ENCODE measurements around the gene MRFAP1. TPM values are rescaled to one million over a fixed set of nuclear protein-coding genes. Genes with fewer than 3 reads are reported as not detected.

The MRFAP1 gene
- total RNA-seq, 2 experiments from 2014 or later, result 91.3 to 107 TPM

- no peaks in the 10 kb centered on the region for H3K27me3 Mint-ChIP-seq
- H3K36me3 Mint-ChIP-seq (ENCODE audit: low read depth), result peaks cover 57% of the 10 kb centered on the region
- peaks cover 18% of the 10 kb centered on the region for H3K9me3 Mint-ChIP-seq
- no peak overlapping the region for H3K27ac Mint-ChIP-seq
- CTCF ChIA-PET, result interaction anchor here (0.6 to 1.3 kb wide), 3 partner anchors 13 to 479 kb away, joined by 3 read pairs; no protein-coding TSS in a partner anchor
- no peaks in the 10 kb centered on the region for H3K4me1 Mint-ChIP-seq
- POLR2A ChIA-PET, result no interaction called here
- H3K4me3 Mint-ChIP-seq, result no peak overlapping the region
- DNase-seq, result no peak
Observed at GRCh38 chr4:6602289-6602688, 38.2 kb upstream of the MRFAP1 start.

- DNase-seq, result no peak
- Mint-ChIP-seq H3K36me3 (ENCODE audit: low read depth) (peaks cover 66% of the 10 kb centered on the region), H3K9me3 (peaks cover 18% of the 10 kb centered on the region), H3K27me3 (no peaks in the 10 kb centered on the region), H3K4me1 (no peaks in the 10 kb centered on the region), H3K27ac (no peak overlapping the region), H3K4me3 (no peak overlapping the region)
- ChIA-PET CTCF (interaction anchor here (0.6 to 1.1 kb wide), 2 partner anchors 99 to 478 kb away, joined by 3 read pairs; no protein-coding TSS in a partner anchor), POLR2A (no interaction called here)
Observed at GRCh38 chr4:6603128-6603527, 37.4 kb upstream of the MRFAP1 start.

DNA sequence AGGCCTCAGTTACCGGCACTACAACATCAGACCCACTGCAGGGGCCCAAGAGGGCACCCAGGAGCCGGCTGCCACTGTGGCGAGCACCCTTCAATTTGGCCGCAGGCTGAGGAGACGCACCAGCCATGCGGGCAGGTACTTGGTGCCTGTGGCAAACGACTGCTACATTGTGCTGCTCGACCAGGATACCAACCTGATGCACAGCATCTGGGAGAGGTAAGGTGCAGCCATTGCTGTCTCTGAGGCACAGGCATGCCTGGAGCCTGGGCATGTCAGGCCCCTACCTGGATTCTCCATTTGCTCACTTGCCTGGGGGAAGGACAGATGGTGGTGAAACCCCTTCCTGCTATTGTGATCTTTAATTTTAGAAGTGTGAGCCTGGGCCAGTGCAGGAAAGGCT, 35.4 kb upstream of the MRFAP1 start:
- ChIA-PET POLR2A (no interaction called here), CTCF (interaction anchor here (0.7 kb wide), 1 partner anchor 221 kb away, joined by 3 read pairs; no protein-coding TSS in a partner anchor)
- Mint-ChIP-seq H3K4me3 (no peak overlapping the region), H3K9me3 (peaks cover 18% of the 10 kb centered on the region), H3K27ac (no peak overlapping the region), H3K27me3 (no peaks in the 10 kb centered on the region), H3K4me1 (no peaks in the 10 kb centered on the region), H3K36me3 (ENCODE audit: low read depth) (peaks cover 72% of the 10 kb centered on the region)
- DNase-seq, result no peak

DNA sequence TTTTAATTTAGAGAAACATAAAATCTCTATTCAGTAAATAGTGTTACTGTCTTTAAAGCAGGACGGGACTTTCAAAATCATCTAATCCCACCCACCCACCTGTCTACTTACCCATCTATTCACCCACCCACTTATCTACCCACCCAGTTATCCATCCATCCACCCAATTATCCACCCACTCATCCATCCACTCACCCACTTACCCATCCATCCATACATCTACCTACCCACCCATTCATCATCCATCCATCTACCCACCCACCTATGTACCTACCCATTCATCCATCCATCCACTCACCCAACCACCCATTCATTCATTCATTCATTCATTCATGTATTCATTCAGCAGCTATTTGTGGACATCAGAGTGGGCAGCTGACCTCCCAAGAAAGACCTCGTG, 34.9 kb upstream of the MRFAP1 start:
- Mint-ChIP-seq H3K27ac (no peak overlapping the region), H3K4me1 (no peaks in the 10 kb centered on the region), H3K9me3 (peaks cover 18% of the 10 kb centered on the region), H3K4me3 (no peak overlapping the region), H3K36me3 (ENCODE audit: low read depth) (peaks cover 72% of the 10 kb centered on the region), H3K27me3 (no peaks in the 10 kb centered on the region)
- CTCF ChIA-PET, result no interaction called here
- POLR2A ChIA-PET, result no interaction called here
- DNase-seq, result no peak

DNA sequence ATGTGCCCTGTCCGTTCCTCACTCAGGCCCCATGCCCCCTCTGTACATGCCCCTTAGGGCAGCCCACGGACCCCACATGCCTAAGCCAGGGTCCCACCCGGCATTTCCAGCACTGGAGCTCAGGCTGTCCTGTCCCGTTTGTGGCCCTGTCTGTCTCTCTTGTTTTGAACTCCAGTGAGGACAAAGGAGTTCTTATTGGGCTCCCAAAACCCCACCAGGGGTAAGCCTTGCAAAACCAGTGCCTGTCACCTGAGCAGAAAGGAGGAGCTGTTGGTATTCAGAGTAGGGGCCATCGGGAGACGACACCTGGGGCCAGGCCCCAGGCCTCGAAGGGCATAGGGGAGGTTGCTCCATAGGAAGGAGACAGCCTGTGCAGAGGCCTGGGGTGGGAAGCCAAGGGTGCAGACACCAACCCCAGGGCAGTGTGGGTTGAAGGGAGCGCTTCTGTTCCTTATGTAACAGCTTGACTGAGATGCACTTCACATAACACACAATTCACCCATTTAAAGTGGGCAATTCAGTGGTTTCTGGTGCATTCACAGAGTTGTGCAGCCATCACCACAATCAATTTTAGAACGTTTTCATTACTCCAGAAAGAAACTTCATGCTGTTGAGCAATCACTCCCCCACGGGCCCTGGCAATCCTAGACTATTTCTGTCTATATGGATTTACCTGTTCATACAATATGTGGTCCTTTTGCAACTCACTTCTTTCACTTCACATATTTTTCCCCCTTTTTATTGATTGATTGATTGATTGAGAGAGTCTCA, 33.8 kb upstream of the MRFAP1 start:
- H3K27me3 Mint-ChIP-seq, result no peaks in the 10 kb centered on the region
- DNase-seq, result no peak
- H3K4me3 Mint-ChIP-seq, result no peak overlapping the region
- peaks cover 18% of the 10 kb centered on the region for H3K9me3 Mint-ChIP-seq
- ChIA-PET CTCF (no interaction called here), POLR2A (no interaction called here)
- no peak overlapping the region for H3K27ac Mint-ChIP-seq
- H3K4me1 Mint-ChIP-seq, result no peaks in the 10 kb centered on the region
- peaks cover 71% of the 10 kb centered on the region for H3K36me3 Mint-ChIP-seq (ENCODE audit: low read depth)

- H3K4me3 Mint-ChIP-seq, result no peak overlapping the region
- POLR2A ChIA-PET, result no interaction called here
- CTCF ChIA-PET, result interaction anchor here (1.5 kb wide), 1 partner anchor 9 kb away, joined by 3 read pairs; no protein-coding TSS in a partner anchor
- no peak for DNase-seq
- H3K4me1 Mint-ChIP-seq, result no peaks in the 10 kb centered on the region
- peaks cover 69% of the 10 kb centered on the region for H3K36me3 Mint-ChIP-seq (ENCODE audit: low read depth)
- peaks cover 18% of the 10 kb centered on the region for H3K9me3 Mint-ChIP-seq
- H3K27me3 Mint-ChIP-seq, result no peaks in the 10 kb centered on the region
- no peak overlapping the region for H3K27ac Mint-ChIP-seq
Observed at GRCh38 chr4:6607368-6608055, 33.0 kb upstream of the MRFAP1 start.

GRCh38 chr4:6608758-6609414, 31.6 kb upstream of the MRFAP1 start:
- Mint-ChIP-seq H3K4me3 (no peak overlapping the region), H3K4me1 (no peaks in the 10 kb centered on the region), H3K27me3 (no peaks in the 10 kb centered on the region), H3K27ac (no peak overlapping the region), H3K36me3 (ENCODE audit: low read depth) (peaks cover 60% of the 10 kb centered on the region), H3K9me3 (peaks cover 14% of the 10 kb centered on the region)
- ChIA-PET CTCF (interaction anchor here (1.0 to 1.5 kb wide), 2 partner anchors 11 to 25 kb away, joined by 3 read pairs; no protein-coding TSS in a partner anchor), POLR2A (no interaction called here)
- no peak for DNase-seq

DNA sequence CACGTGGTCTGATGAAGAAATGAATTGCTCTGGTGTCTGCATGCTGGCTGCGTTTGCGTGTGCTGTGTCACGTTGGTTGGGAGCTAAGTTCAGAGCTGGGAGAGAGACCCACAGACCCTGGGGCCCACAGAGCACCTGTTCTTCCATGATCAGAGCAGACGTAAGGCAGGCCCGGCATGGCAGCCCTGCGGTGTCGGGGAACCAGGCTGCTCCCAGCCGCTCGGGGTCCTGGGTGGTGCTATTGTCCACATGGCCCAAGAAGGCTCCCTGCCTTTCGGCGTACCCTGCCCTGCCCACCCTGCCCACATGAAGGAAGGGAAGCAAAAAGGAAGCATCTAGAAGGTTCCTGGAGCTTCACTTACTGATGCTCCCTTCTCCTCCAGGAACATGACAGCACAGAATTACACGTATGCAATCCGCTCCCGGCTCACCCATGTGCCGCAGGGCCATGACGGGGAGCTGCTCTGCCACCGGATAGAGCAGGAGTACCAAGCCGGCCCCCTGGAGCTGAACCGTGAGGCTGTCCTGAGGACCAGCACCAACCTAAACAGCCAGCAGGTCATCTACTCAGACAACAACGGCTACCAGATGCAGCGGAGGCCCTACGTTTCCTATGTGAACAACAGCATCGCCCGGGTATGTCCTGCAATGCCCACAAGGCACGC, 30.9 kb upstream of the MRFAP1 start:
- H3K9me3 Mint-ChIP-seq, result peaks cover 9% of the 10 kb centered on the region
- H3K4me3 Mint-ChIP-seq, result no peak overlapping the region
- H3K27me3 Mint-ChIP-seq, result no peaks in the 10 kb centered on the region
- no peak for DNase-seq
- ChIA-PET CTCF (interaction anchor here (1.0 kb wide), 1 partner anchor 24 kb away, joined by 3 read pairs; no protein-coding TSS in a partner anchor), POLR2A (no interaction called here)
- no peak overlapping the region for H3K27ac Mint-ChIP-seq
- H3K4me1 Mint-ChIP-seq, result no peaks in the 10 kb centered on the region
- H3K36me3 Mint-ChIP-seq (ENCODE audit: low read depth), result peaks cover 56% of the 10 kb centered on the region

DNA sequence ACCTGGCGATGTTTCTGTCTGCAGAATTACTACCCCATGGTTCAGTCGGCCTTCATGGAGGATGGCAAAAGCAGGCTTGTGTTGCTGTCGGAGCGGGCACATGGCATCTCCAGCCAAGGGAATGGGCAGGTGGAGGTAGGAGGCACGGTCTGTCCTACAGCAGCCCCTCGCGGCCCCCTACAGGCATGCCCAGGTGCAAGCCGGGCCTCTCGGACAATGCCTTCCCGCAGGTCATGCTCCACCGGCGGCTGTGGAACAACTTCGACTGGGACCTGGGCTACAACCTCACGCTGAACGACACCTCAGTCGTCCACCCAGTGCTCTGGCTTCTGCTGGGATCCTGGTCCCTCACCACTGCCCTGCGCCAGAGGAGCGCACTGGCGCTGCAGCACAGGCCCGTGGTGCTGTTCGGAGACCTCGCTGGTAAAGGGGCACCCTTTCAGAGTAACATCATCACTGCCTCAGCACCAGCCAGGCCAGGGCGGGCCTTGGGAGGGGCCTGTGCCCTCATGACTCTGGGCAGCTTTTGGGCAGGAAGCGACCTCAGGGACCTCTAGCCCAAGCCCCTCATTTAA, 29.5 kb upstream of the MRFAP1 start:
- Mint-ChIP-seq H3K9me3 (peaks cover under 1% of the 10 kb centered on the region), H3K4me1 (no peaks in the 10 kb centered on the region), H3K36me3 (ENCODE audit: low read depth) (peaks cover 47% of the 10 kb centered on the region), H3K27me3 (no peaks in the 10 kb centered on the region), H3K4me3 (no peak overlapping the region), H3K27ac (no peak overlapping the region)
- POLR2A ChIA-PET, result no interaction called here
- CTCF ChIA-PET, result no interaction called here
- DNase-seq, result no peak

DNA sequence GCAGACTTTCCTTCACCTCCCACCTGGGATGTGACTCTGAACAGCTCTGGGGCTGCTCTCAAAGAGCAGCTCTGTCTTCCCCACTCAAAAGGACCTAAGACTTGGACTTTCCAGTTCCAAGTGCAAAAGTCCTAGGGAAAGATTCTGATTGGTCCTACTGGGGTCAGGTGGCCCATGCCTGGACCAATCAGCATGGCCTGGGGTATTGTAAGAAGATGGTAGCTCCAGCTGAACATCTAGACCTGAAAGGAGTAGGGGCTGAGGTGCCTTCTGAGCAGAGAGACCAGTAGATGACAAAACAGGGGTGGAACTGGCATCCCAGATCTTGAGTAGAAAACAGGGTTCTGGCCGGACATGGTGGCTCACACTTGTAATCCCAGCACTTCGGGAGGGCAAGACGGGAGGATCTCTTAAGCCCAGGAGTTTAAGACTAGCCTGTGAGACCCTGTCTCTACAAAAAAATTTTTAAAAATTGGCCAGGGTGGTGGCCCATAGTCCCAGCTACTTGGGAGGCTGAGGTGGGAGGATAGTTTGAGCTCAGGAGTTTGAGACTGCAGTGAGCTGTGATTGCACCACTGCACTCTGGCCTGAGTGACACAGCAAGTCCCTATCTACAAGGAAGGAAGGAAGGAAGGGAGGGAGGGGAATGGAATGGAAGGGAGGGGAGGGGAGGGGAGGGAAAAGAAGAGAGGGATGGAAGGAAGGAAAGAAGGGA, 27.4 kb upstream of the MRFAP1 start:
- Mint-ChIP-seq H3K9me3 (no peaks in the 10 kb centered on the region), H3K36me3 (ENCODE audit: low read depth) (peaks cover 45% of the 10 kb centered on the region), H3K27me3 (no peaks in the 10 kb centered on the region), H3K4me1 (no peaks in the 10 kb centered on the region), H3K4me3 (no peak overlapping the region), H3K27ac (peak overlapping the region; percentile 31)
- ChIA-PET CTCF (no interaction called here), POLR2A (no interaction called here)
- DNase-seq, result no peak

DNA sequence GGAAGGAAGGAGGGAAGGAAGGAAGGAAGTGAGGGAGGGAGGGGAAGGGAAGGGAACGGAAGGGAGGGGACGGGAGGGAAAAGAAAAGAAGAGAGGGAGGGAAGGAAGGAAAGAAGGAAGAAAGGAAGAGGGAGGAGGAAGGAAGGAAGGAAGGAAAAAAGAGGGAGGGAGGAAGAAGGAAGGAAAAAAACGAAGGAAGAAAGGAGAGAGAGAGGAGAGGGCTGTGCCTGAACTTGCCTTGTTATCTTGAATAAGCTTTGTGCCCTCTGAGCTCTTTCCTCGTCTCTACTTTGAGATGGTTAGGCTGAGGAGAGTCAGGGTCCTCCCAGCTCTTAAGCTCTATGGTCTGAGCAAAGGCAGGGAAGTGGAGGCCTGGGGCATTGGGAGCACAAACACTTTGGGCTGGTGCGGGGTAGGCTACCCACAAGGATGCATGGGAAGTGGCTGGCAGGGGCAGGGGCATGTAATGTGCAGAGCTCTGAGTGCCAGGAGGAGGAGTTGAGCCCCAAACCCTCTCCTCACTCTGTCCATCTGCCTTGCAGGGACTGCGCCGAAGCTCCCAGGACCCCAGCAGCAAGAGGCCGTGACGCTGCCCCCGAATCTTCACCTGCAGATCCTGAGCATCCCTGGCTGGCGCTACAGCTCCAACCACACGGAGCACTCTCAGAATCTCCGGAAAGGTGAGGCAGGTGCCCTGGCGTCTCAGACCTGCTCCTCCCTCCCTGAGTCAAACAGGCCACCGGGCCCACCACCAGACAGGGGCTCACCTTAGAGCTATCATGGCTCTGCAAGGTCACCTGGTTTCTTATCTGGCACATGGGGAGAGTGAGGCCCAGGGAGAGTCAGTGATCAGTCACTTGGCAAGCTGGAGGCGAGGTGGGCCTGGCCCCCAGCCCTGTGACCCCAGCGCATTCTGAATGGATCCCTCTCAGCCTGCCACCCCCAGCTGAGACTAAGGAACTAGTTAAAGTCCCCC, 26.5 kb upstream of the MRFAP1 start:
- H3K27ac Mint-ChIP-seq, result no peak overlapping the region
- no peaks in the 10 kb centered on the region for H3K4me1 Mint-ChIP-seq
- H3K36me3 Mint-ChIP-seq (ENCODE audit: low read depth), result peaks cover 43% of the 10 kb centered on the region
- POLR2A ChIA-PET, result no interaction called here
- no peaks in the 10 kb centered on the region for H3K27me3 Mint-ChIP-seq
- no peak overlapping the region for H3K4me3 Mint-ChIP-seq
- DNase-seq, result no peak
- CTCF ChIA-PET, result interaction anchor here (0.6 kb wide), 1 partner anchor 425 kb away, joined by 3 read pairs; no protein-coding TSS in a partner anchor
- H3K9me3 Mint-ChIP-seq, result no peaks in the 10 kb centered on the region

Data from activated CD4-positive, alpha-beta T cell treated with anti-CD3 and anti-CD28 coated beads, Interleukin-2, amount 10 ng/mL, durations not matched to agents 7 days and 5 days (primary cell).